K562 (cell line): ENCODE measurements around the gene CD69. TPM values are rescaled to one million over a fixed set of nuclear protein-coding genes. Genes with fewer than 3 reads are reported as not detected.

ENCODE experiments used
- ARID1B ChIP-seq: fragments of 450-650 bp; IDR thresholded peaks from 2 replicates; pipeline ENCODE4 v1.6.1; 2016; ENCODE audit warnings: antibody characterized with exemption, mild to moderate bottlenecking, inconsistent platforms
- CREM ChIP-seq: IDR thresholded peaks from 2 replicates; pipeline ENCODE4 v1.6.1; 2014; ENCODE audit warnings: antibody characterized with exemption, low read depth
- HIVEP1 ChIP-seq: fragments of 250-450 bp; sonication (Bioruptor Pico); IDR thresholded peaks from 2 replicates; pipeline ENCODE4 v1.4.0; 2020; ENCODE audit warnings: mild to moderate bottlenecking
- KDM2B ChIP-seq: fragments of 250-450 bp; sonication (Bioruptor Pico); IDR thresholded peaks from 2 replicates; pipeline ENCODE4 v1.8.0; 2021; ENCODE audit warnings: mild to moderate bottlenecking, moderate library complexity
- MECOM ChIP-seq: fragments of 250-450 bp; sonication (Bioruptor Pico); IDR thresholded peaks from 2 replicates; pipeline ENCODE4 v1.8.0; 2022; ENCODE audit warnings: inconsistent platforms
- MXI1 ChIP-seq: IDR thresholded peaks from 2 replicates; pipeline ENCODE4 v1.6.1; 2011; ENCODE audit warnings: low read depth, mild to moderate bottlenecking, improper control_type of control experiment, low read length
- NCOA4 ChIP-seq: fragments of 450-650 bp; IDR thresholded peaks from 2 replicates; pipeline ENCODE4 v1.6.1; 2018; ENCODE audit warnings: mild to moderate bottlenecking; ENCODE audit not compliant: partially characterized antibody
- SMARCA4 ChIP-seq: fragments of 450-650 bp; IDR thresholded peaks from 2 replicates; pipeline ENCODE4 v1.6.1; 2016
- SMARCE1 ChIP-seq: fragments of 450-650 bp; IDR thresholded peaks from 2 replicates; pipeline ENCODE4 v1.7.1; 2016; ENCODE audit warnings: mild to moderate bottlenecking
- SP2 ChIP-seq: IDR thresholded peaks from 2 replicates; pipeline ENCODE4 v1.6.1; 2011; ENCODE audit warnings: mild to moderate bottlenecking, low read depth, low read length, moderate library complexity; ENCODE audit not compliant: poor library complexity, severe bottlenecking; ENCODE audit errors: extremely low read depth
- SREBF1 ChIP-seq: fragments of 150-350 bp; IDR thresholded peaks from 2 replicates; pipeline ENCODE4 v1.6.1; 2014; ENCODE audit warnings: antibody characterized with exemption, low read depth, low read length, borderline replicate concordance
- SRSF1 ChIP-seq: fragments of 200-400 bp; formaldehyde crosslinking; IDR thresholded peaks from 2 replicates; pipeline ENCODE4 v1.6.1; 2017; ENCODE audit warnings: mild to moderate bottlenecking, low read depth, low read length, moderate library complexity
- SRSF9 ChIP-seq: fragments of 200-400 bp; formaldehyde crosslinking; IDR thresholded peaks from 2 replicates; pipeline ENCODE4 v1.6.1; 2017; ENCODE audit warnings: low read depth, low read length, borderline replicate concordance
- TAF9B ChIP-seq: fragments of 450-650 bp; IDR thresholded peaks from 2 replicates; pipeline ENCODE4 v1.6.1; 2018; ENCODE audit warnings: mild to moderate bottlenecking; ENCODE audit not compliant: partially characterized antibody
- TOE1 ChIP-seq, 2 experiments: fragments of 450-650 bp in 1 of 2; sonication (generic) in 1 of 2; formaldehyde crosslinking in 1 of 2; IDR thresholded peaks; 2 replicates each; pipeline versions ENCODE4 v1.7.1 to v1.8.0; 2016 to 2022; ENCODE audit warnings: borderline replicate concordance in 2 of 2, mild to moderate bottlenecking in 2 of 2, antibody characterized with exemption in 1 of 2, inconsistent platforms in 1 of 2, low read depth in 1 of 2, missing genetic modification reagents in 1 of 2, moderate library complexity in 1 of 2
- XRCC5 ChIP-seq: fragments of 200-400 bp; formaldehyde crosslinking; IDR thresholded peaks from 2 replicates; pipeline ENCODE4 v1.6.1; 2017; ENCODE audit warnings: low read depth, mild to moderate bottlenecking, low read length
- ZNF124 ChIP-seq: sonication (generic); formaldehyde crosslinking; IDR thresholded peaks from 2 replicates; pipeline ENCODE4 v1.8.1; 2022; ENCODE audit warnings: missing genetic modification reagents
- ZNF134 ChIP-seq: fragments of 250-450 bp; sonication (Bioruptor Pico); conservative IDR thresholded peaks from 2 replicates; pipeline ENCODE4 v1.4.0; 2020
- ZNF239 ChIP-seq: fragments of 250-450 bp; sonication (Bioruptor Pico); IDR thresholded peaks from 2 replicates; pipeline ENCODE4 v1.4.0; 2020; ENCODE audit warnings: mild to moderate bottlenecking
- ZNF644 ChIP-seq: fragments of 200-800 bp; sonication (Bioruptor generic); IDR thresholded peaks from 2 replicates; pipeline ENCODE4 v1.6.1; 2016; ENCODE audit warnings: low read depth, missing genetic modification characterization, missing compliant biosample characterization
- ZSCAN29 ChIP-seq: fragments of 450-650 bp; IDR thresholded peaks from 2 replicates; pipeline ENCODE4 v1.6.1; 2017
- polyA plus RNA-seq, 8 experiments: library from polyadenylated mRNA; depleted of rRNA in 4 of 8; stranded (reverse) in 5 of 8; unstranded in 3 of 8; fragments of >200 nt; fragmentation: Nextera tagmentation in 2 of 8; fragmentation: Illumina TruSeq in 1 of 8; extraction: Ambion mirVana in 2 of 8; extraction: Trizol in 1 of 8; gene quantifications; 2 replicates each; pipeline versions ENCODE4 v1.2.1 to v1.2.3, GENCODE V29; 2011 to 2014; ENCODE audit warnings: inconsistent platforms in 1 of 8, missing spikeins in 1 of 8
- total RNA-seq, 7 experiments: library from RNA; depleted of rRNA in 6 of 7; stranded (reverse); fragments of >200 nt in 6 of 7; fragmentation: Illumina TruSeq in 2 of 7; extraction: Trizol in 2 of 7; gene quantifications; 2 replicates each; pipeline versions ENCODE4 v1.2.1 to v1.2.3, GENCODE V29; 2011 to 2021; ENCODE audit warnings: low replicate concordance in 1 of 7
- TF ChIP-seq, protein P1 (sequence below): sonication (generic); formaldehyde crosslinking; IDR thresholded peaks from 2 replicates; pipeline ENCODE4 v1.8.1; 2022; ENCODE audit warnings: missing genetic modification reagents
- TF ChIP-seq, protein P2 (sequence below): IDR thresholded peaks from 2 replicates; pipeline ENCODE4 v1.6.1; 2011; ENCODE audit not compliant: insufficient read length; ENCODE audit errors: extremely low read depth

The CD69 gene
- total and polyA plus RNA-seq, 9 of the 15 experiments (the other 6 are each of a cell fraction or from before 2014, with no cell fraction given) = 11.7 to 243 (median 54.4) TPM

DNA sequence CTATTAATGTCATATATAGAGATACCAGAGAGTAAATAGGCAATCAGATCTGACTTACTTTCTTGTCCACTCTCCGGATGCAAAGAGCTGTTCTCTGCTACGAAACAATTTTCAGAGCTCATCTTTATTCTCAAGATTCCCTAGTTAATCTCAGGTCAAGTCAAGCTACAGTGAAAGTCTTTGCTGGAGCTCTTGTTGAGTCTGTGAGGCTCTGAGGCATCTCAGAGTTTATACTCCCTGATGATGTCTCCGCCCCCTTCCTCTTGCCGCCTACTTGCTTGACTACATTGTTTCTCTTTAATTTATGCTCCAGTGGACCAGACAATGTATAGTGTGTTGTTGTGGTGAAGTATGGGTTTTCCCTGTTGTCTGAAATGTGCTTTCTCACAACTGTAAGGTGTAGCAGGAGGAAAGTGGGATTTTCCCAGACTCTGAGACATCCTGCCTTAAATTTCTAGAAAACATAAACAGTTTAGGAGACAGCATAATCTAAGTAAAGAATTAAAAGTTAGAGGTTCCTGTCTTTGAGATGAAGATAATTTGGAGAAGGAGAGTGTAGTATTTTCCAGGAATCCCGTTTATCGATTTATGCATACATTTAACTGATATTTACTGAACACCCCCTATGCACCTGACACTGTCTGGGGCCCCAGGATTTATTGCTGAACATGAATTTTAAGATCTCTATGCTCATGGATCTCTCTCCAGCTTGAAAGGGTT is at the start of gene CD69 (continued):
- peak; percentile 27; the same call in 1 of the 2 replicates for TF ChIP-seq CREM
- no peak for TF ChIP-seq ZNF644 (tag)
- TF ChIP-seq SP2 = no peak
- no peak for TF ChIP-seq ZNF239 (CRISPR knock-in tag)
- no peak for TF ChIP-seq SMARCE1
- no peak for TF ChIP-seq TOE1 (IDR thresholded peaks at IDR 0.05; ENCODE audit: borderline replicate concordance)
- TF ChIP-seq TOE1 (CRISPR knock-in tag; IDR thresholded peaks at IDR 0.05; ENCODE audit: borderline replicate concordance, low read depth) = no peak
- no peak for TF ChIP-seq ZSCAN29
- no peak for TF ChIP-seq HIVEP1 (CRISPR knock-in tag)
- TF ChIP-seq KDM2B (CRISPR knock-in tag) = no peak
- TF ChIP-seq, protein P1, sequence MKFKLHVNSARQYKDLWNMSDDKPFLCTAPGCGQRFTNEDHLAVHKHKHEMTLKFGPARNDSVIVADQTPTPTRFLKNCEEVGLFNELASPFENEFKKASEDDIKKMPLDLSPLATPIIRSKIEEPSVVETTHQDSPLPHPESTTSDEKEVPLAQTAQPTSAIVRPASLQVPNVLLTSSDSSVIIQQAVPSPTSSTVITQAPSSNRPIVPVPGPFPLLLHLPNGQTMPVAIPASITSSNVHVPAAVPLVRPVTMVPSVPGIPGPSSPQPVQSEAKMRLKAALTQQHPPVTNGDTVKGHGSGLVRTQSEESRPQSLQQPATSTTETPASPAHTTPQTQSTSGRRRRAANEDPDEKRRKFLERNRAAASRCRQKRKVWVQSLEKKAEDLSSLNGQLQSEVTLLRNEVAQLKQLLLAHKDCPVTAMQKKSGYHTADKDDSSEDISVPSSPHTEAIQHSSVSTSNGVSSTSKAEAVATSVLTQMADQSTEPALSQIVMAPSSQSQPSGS (CRISPR knock-in tag) = no peak
- TF ChIP-seq MECOM (CRISPR knock-in tag) = no peak
- no peak for TF ChIP-seq SREBF1
- no peak for TF ChIP-seq SRSF1
- TF ChIP-seq, protein P2, sequence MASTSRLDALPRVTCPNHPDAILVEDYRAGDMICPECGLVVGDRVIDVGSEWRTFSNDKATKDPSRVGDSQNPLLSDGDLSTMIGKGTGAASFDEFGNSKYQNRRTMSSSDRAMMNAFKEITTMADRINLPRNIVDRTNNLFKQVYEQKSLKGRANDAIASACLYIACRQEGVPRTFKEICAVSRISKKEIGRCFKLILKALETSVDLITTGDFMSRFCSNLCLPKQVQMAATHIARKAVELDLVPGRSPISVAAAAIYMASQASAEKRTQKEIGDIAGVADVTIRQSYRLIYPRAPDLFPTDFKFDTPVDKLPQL = no peak
- no peak for TF ChIP-seq ZNF134 (CRISPR knock-in tag)
- peak; percentile 67 for TF ChIP-seq TAF9B
- TF ChIP-seq XRCC5 = no peak
- TF ChIP-seq NCOA4 = no peak
- TF ChIP-seq ZNF124 (CRISPR knock-in tag) = no peak
- no peak for TF ChIP-seq SRSF9
- no peak for TF ChIP-seq MXI1
- no peak for TF ChIP-seq SMARCA4
- TF ChIP-seq ARID1B = no peak
